ENCODE results near the gene RPS16. TPM values are rescaled to one million over a fixed set of nuclear protein-coding genes. Genes with fewer than 3 reads are reported as not detected.

The RPS16 gene
- total and polyA plus RNA-seq, 12 donors, result 936 to 3,280 (median 1,424) TPM

DNA sequence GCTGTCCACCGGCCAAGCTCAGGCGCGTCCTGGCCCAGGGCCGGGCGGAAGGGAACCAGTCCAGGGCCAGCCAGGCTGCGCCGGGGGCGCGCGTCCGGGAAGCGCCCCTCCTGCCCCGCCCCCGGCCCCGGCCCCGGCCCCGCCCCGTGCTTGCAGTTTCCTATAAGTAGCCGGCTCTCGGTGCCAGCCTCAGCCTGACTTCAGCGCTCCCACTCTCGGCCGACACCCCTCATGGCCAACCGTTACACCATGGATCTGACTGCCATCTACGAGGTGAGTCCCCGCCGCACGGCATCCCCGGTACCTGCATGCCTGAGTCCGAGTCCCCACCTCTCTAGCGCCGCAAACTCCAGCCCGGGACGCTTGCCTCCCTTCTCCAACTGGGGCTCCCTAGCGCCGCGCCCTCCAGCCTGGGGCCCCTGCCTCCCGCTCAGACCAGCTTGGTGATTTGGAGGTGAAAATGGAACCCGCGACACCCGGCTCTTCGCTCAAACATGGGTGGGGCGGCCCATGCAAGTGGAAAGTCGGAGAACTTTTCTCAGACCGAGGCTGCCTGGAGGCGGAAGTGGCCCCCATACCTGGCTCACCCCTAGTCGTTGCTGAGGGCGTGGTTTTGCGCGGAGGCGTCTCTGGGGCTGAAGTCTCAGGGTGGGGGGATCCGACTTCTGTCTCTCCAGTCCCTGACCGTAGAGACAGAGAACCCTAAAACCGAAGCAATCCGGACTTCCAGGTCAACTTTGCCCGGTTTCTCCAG is 28.9 kb downstream of the RPS16 start, which contains the start of gene ZFP36:
Gene ZFP36 (plus strand): TSS at position 192 of the 754 bp plus-strand sequence. CDS start 58 bp downstream, at position 250.
- intact Hi-C loops (cut with DNase I), result no loop called here
- TF ChIP-seq CTCF (IDR thresholded peaks at IDR 0.05), result no peak
- Histone ChIP-seq H3K9me3 (no peaks in the 10 kb centered on the region), H3K27ac (peak within 1 kb of the TSS; percentile 94 to 100 (median 99)), H3K4me1 (peaks cover 21 to 77% (median 52%) of the 10 kb centered on the region in 9 donors), H3K4me3 (peak within 1 kb of the TSS; percentile 67 to 99 (median 90)), H3K27me3 (no peaks in the 10 kb centered on the region), H3K36me3 (peaks cover 6 to 22% (median 9%) of the 10 kb centered on the region in 9 donors)
- DNase-seq, result peak; percentile 74 to 93
- 0 to 1% methylated on average over 53 to 56 of the region's 56 CpGs for WGBS, 2 donors
- ATAC-seq, result peak; percentile 26 to 59 (median 42)

DNA sequence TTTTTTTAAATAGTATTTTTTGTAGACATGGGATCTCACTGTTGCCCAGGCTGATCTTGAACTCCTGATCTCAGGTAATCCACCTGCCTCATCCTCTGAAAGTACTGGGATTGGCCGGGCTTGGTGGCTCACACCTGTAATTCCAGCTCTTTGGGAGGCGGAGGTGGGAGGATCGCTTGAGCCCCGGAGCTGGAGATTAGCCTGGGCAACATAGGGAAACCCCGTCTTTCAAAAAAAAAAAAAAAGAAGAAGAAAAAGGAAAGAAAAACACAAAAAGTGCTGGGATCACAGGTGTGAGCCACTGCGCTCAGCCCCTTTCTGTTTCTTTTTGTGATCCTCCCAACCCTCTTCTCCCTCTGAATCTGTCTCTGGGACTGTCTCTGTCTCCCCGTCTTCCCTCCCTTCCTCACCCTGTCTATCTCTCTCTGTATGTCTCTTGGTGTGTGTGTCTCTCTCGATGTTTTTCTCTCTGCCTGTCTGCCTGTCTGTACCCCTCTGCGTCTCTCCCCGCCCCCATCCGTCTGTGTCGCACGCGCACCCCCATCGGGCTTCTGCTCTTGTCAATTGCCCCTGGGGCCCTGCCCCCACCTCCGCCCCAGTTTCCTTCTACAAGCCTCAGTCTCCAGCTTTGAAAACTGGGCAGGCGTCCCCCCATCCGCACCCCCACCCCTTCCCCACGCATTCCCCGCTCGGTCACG is 29.6 kb downstream of the RPS16 start:
- H3K4me1 ChIP-seq, result peaks cover 20 to 78% (median 53%) of the 10 kb centered on the region in 9 donors
- intact Hi-C loops (cut with DNase I), result no loop called here
- 17 to 18% methylated on average over 22 of the region's 22 CpGs for WGBS, 2 donors

GRCh38 chr19:39405261-39405957 is 30.3 kb downstream of the RPS16 start:
- no peak for ATAC-seq
- DNase-seq, result peak in 1 of 2 donors; percentile 9
- peaks cover 13 to 78% (median 46%) of the 10 kb centered on the region in 9 donors for H3K4me1 ChIP-seq
- peaks cover 6 to 22% (median 9%) of the 10 kb centered on the region in 9 donors for H3K36me3 ChIP-seq
- peak overlapping the region; percentile 94 to 100 (median 99) for H3K27ac ChIP-seq
- no peak for TF ChIP-seq CTCF (IDR thresholded peaks at IDR 0.05)
- intact Hi-C loops (cut with DNase I), result no loop called here
- H3K9me3 ChIP-seq, result no peaks in the 10 kb centered on the region
- 94% methylated on average over 16 to 17 of the region's 17 CpGs for WGBS, 2 donors
- H3K27me3 ChIP-seq, result no peaks in the 10 kb centered on the region
- H3K4me3 ChIP-seq, result peak overlapping the region in 8 of 10 donors; percentile 67 to 98 (median 90)

More for the DNA sequence above, 29.6 kb downstream of the RPS16 start:
- Histone ChIP-seq H3K9me3 (no peaks in the 10 kb centered on the region), H3K36me3 (peaks cover 6 to 22% (median 9%) of the 10 kb centered on the region in 9 donors), H3K27me3 (no peaks in the 10 kb centered on the region), H3K27ac (peak overlapping the region; percentile 94 to 100 (median 99)), H3K4me3 (peak overlapping the region in 9 of 10 donors; percentile 67 to 98 (median 86))
- no peak for TF ChIP-seq CTCF (IDR thresholded peaks at IDR 0.05)
- DNase-seq (peak in 1 of 2 donors; percentile 89), ATAC-seq (peak in 2 of 8 donors; percentile 0)

Measured in heart right ventricle (tissue), 16 donors.